GM12892 (cell line): ENCODE measurements around the gene ODF2L.

Experiments
- POLR2A ChIP-seq: IDR thresholded peaks from 2 replicates; pipeline ENCODE4 v1.6.1; 2011; ENCODE audit warnings: low read depth, low read length, control low read depth
- POLR2AphosphoS5 ChIP-seq: IDR thresholded peaks from 2 replicates; pipeline ENCODE4 v1.6.1; 2011; ENCODE audit warnings: low read depth, low read length, control low read depth
- TAF1 ChIP-seq: IDR thresholded peaks from 2 replicates; pipeline ENCODE4 v1.6.1; 2011; ENCODE audit warnings: low read depth, mild to moderate bottlenecking, control low read depth, low read length, borderline replicate concordance

- TF ChIP-seq TAF1 (no peak), POLR2A (no peak), POLR2AphosphoS5 (no peak)
These were observed 71.8 kb downstream of the ODF2L start for GRCh38 chr1:86324130-86324822.
